Calu3 (cell line): ENCODE results near the gene RASSF8. TPM values are rescaled to one million over a fixed set of nuclear protein-coding genes. Genes with fewer than 3 reads are reported as not detected.

Experiments
- BruUV-seq: library from RNA; stranded (reverse); fragments of 400-500 nt; replicated peaks from 2 replicates; lab custom pipeline; 2021; lab: Mats Ljungman, UMichigan
- CTCF ChIA-PET: fragments of 300-600 bp; sonication (Branson Sonifier 250); formaldehyde crosslinking; loops from one replicate; lab custom pipeline; 2022; ENCODE audit warnings: antibody characterized with exemption; lab: Charles Lee
- DNase-seq: peaks from one replicate; pipeline ENCODE4 v3.0.0; 2022
- H3K27ac Mint-ChIP-seq: one replicate; pipeline ENCODE4 v1.8.0; 2022; ENCODE audit warnings: mixed read lengths; ENCODE audit not compliant: unreplicated experiment
- H3K27me3 Mint-ChIP-seq: one replicate; pipeline ENCODE4 v1.8.0; 2022; ENCODE audit warnings: mixed read lengths; ENCODE audit not compliant: unreplicated experiment
- H3K36me3 Mint-ChIP-seq: one replicate; pipeline ENCODE4 v1.8.0; 2022; ENCODE audit warnings: mild to moderate bottlenecking, moderate library complexity, mixed read lengths; ENCODE audit not compliant: insufficient read depth, unreplicated experiment
- H3K4me1 Mint-ChIP-seq: one replicate; pipeline ENCODE4 v1.8.0; 2022; ENCODE audit warnings: mild to moderate bottlenecking, low read depth, mixed read lengths; ENCODE audit not compliant: unreplicated experiment
- H3K4me3 Mint-ChIP-seq: one replicate; pipeline ENCODE4 v1.8.0; 2022; ENCODE audit warnings: mild to moderate bottlenecking, low read depth, moderate library complexity, mixed read lengths; ENCODE audit not compliant: unreplicated experiment
- H3K9me3 Mint-ChIP-seq: one replicate; pipeline ENCODE4 v1.8.0; 2022; ENCODE audit warnings: low read depth, mixed read lengths; ENCODE audit not compliant: unreplicated experiment
- CTCF ChIP-seq: fragments of 200-600 bp; IDR thresholded peaks from one replicate; pipeline ENCODE4 v1.8.0; 2022; ENCODE audit warnings: antibody characterized with exemption; ENCODE audit not compliant: unreplicated experiment
- intact Hi-C: fragments of 100-400 bp; cut with micrococcal nuclease; formaldehyde crosslinking; loops from one replicate; pipeline ENCODE4 v1.10.0; 2022; ENCODE audit not compliant: unreplicated experiment
- total RNA-seq: library from RNA; stranded (reverse); gene quantifications from 2 replicates; pipeline ENCODE4 v1.2.3, GENCODE V29; 2022

The RASSF8 gene
- total RNA-seq, 1 experiment from 2014 or later, result 26.6 TPM

DNA sequence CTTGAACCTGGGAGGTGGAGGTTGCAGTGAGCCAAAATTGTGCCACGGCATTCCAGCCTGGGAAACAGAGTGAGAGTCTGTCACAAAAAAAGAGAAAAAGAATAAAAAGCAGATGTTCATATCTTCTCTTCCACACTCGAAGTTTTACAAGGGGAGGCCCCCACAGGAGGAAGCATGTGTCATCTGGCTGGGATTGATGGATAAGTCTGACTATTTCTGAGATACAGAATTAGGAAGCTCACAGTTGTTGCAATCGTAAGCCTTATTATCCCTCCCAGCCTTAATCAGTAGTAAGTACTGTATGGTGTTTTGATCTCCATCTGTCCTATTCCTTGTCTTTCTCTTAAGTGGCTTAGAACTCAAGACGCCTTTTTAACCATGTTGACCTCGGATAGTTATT, 31.9 kb upstream of the RASSF8 start:
- no peak for DNase-seq
- H3K4me1 Mint-ChIP-seq, result no peaks in the 10 kb centered on the region
- intact Hi-C loops, result no loop called here
- H3K27ac Mint-ChIP-seq, result no peak overlapping the region
- H3K4me3 Mint-ChIP-seq, result no peak overlapping the region
- no peak for TF ChIP-seq CTCF
- H3K9me3 Mint-ChIP-seq, result peaks cover 2% of the 10 kb centered on the region
- H3K27me3 Mint-ChIP-seq, result no peaks in the 10 kb centered on the region
- BruUV-seq, result no TSS peak
- no peaks in the 10 kb centered on the region for H3K36me3 Mint-ChIP-seq
- CTCF ChIA-PET, result no interaction called here

DNA sequence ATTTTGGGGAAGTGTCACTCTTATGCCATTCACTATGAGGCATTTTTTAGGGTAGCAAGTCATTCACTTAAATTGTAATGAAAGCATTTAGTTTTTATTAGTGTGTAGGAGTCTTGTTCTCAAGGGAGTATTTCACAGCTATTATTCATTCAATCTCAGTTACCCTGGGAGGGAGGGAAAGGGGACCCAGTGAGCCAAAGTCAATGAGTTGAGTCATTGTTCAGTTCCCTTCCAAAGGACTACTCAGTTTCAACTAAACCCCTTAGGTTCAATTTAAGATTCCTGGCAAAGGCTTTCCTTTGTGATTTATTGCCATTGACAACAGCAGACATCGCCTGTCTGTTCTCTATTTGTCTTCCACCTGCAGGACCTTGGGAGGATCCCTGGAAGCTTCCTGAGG, 29.3 kb upstream of the RASSF8 start:
- CTCF ChIA-PET, result interaction anchor here (0.7 to 1.1 kb wide), 4 partner anchors 31 to 441 kb away, joined by 3 to 5 read pairs (median 4); no protein-coding TSS in a partner anchor
- H3K27ac Mint-ChIP-seq, result no peak overlapping the region
- intact Hi-C loops, result no loop called here
- TF ChIP-seq CTCF, result no peak
- H3K27me3 Mint-ChIP-seq, result no peaks in the 10 kb centered on the region
- no peak for DNase-seq
- no TSS peak for BruUV-seq
- H3K9me3 Mint-ChIP-seq, result peaks cover 2% of the 10 kb centered on the region
- no peaks in the 10 kb centered on the region for H3K36me3 Mint-ChIP-seq
- H3K4me1 Mint-ChIP-seq, result no peaks in the 10 kb centered on the region
- H3K4me3 Mint-ChIP-seq, result no peak overlapping the region

- DNase-seq, result no peak
- H3K4me3 Mint-ChIP-seq, result no peak overlapping the region
- intact Hi-C loops, result no loop called here
- no TSS peak for BruUV-seq
- H3K4me1 Mint-ChIP-seq, result peaks cover 10% of the 10 kb centered on the region
- H3K9me3 Mint-ChIP-seq, result peaks cover 2% of the 10 kb centered on the region
- CTCF ChIA-PET, result no interaction called here
- H3K27me3 Mint-ChIP-seq, result no peaks in the 10 kb centered on the region
- H3K27ac Mint-ChIP-seq, result no peak overlapping the region
- no peak for TF ChIP-seq CTCF
- no peaks in the 10 kb centered on the region for H3K36me3 Mint-ChIP-seq
These were observed 25.5 kb upstream of the RASSF8 start for GRCh38 chr12:25932971-25933370.

DNA sequence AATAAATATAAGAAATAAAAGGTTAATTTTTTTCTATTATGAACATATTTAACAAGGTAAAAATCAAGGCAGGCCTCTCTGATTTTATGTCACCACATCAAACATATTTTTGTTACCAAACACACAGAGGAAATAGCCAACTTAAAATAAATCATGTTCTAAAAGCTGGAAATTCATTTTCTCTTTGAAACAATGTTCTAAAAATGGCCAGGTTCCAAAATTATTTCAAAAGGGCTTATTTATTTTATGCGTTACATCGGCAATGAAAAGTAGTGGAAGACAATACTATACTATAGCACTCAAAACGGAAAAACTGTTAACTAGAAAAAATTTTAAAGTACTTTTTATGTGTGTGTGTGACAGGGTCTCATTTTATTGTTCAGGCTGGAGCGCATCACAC, 24.0 kb upstream of the RASSF8 start:
- no peak overlapping the region for H3K27ac Mint-ChIP-seq
- BruUV-seq, result no TSS peak

More for the DNA sequence above, 24.0 kb upstream of the RASSF8 start:
- no peak for DNase-seq
- intact Hi-C loops, result no loop called here
- CTCF ChIA-PET, result interaction anchor here (0.7 kb wide), 1 partner anchor 19 kb away, joined by 4 read pairs; no protein-coding TSS in a partner anchor
- Mint-ChIP-seq H3K4me3 (no peak overlapping the region), H3K36me3 (no peaks in the 10 kb centered on the region), H3K9me3 (peaks cover 2% of the 10 kb centered on the region), H3K4me1 (peaks cover 10% of the 10 kb centered on the region), H3K27me3 (no peaks in the 10 kb centered on the region)
- TF ChIP-seq CTCF, result no peak
